GM12892 (cell line): Measurements from ENCODE around the gene FXYD6.

Experiments used
- POLR2A ChIP-seq: IDR thresholded peaks from 2 replicates; pipeline ENCODE4 v1.6.1; 2011; ENCODE audit warnings: low read depth, low read length, control low read depth
- POLR2AphosphoS5 ChIP-seq: IDR thresholded peaks from 2 replicates; pipeline ENCODE4 v1.6.1; 2011; ENCODE audit warnings: low read depth, low read length, control low read depth
- TAF1 ChIP-seq: IDR thresholded peaks from 2 replicates; pipeline ENCODE4 v1.6.1; 2011; ENCODE audit warnings: low read depth, mild to moderate bottlenecking, control low read depth, low read length, borderline replicate concordance

GRCh38 chr11:117900720-117901440, 24.4 kb upstream of the FXYD6 start:
- TF ChIP-seq TAF1 (no peak), POLR2A (no peak), POLR2AphosphoS5 (no peak)
